Muscle of leg (tissue), 11 donors: ENCODE results near the gene NIN. TPM values are rescaled to one million over a fixed set of nuclear protein-coding genes. Genes with fewer than 3 reads are reported as not detected.
A peak's percentile ranks its signal among the peaks of the same experiment; 100 is the strongest.

Experiments
- DNase-seq: peaks from one replicate; pipeline ENCODE4 v3.0.0; 2013
- H3K27ac ChIP-seq: one replicate; pipeline ENCODE4 v1.5.1; 2013; ENCODE audit warnings: mild to moderate bottlenecking, low read length, control low read depth
- H3K27me3 ChIP-seq: one replicate; pipeline ENCODE4 v1.6.1; 2013; ENCODE audit warnings: low read length; ENCODE audit not compliant: control insufficient read depth, insufficient read depth
- H3K36me3 ChIP-seq: one replicate; pipeline ENCODE4 v1.6.1; 2013; ENCODE audit warnings: low read length; ENCODE audit not compliant: control insufficient read depth, insufficient read depth
- H3K4me1 ChIP-seq: one replicate; pipeline ENCODE4 v1.6.1; 2013; ENCODE audit warnings: low read length; ENCODE audit not compliant: control insufficient read depth, insufficient read depth
- H3K4me3 ChIP-seq: one replicate; pipeline ENCODE4 v1.5.1; 2013; ENCODE audit warnings: low read length, control low read depth
- H3K9me3 ChIP-seq: replicated peaks from 2 replicates; pipeline ENCODE4 v1.6.1; 2013; ENCODE audit warnings: low read depth, low read length; ENCODE audit not compliant: control insufficient read depth
- WGBS: methylation state at CpG from one replicate; pipeline ENCODE4 v1.1.5; 2013; ENCODE audit warnings: missing lambda C conversion rate; ENCODE audit not compliant: insufficient coverage; 5-methylcytosine and 5-hydroxymethylcytosine counted together
- polyA plus RNA-seq, 8 donors: library from polyadenylated mRNA; unstranded; fragments of 120-200 nt; gene quantifications; one replicate each; pipeline versions ENCODE4 v1.2.1 to v1.2.3, GENCODE V29; 2013; ENCODE audit warnings: inconsistent platforms in 1 of 8, low replicate concordance in 1 of 8; ENCODE audit not compliant: insufficient read length in 8 of 8, insufficient read depth in 1 of 8
- total RNA-seq: library from RNA; stranded (reverse); fragments of 120-200 nt; gene quantifications from one replicate; pipeline ENCODE4 v1.2.4, GENCODE V29; 2013

The NIN gene
- total and polyA plus RNA-seq, 9 donors: 21.3 to 46.8 (median 39.4) TPM

DNA sequence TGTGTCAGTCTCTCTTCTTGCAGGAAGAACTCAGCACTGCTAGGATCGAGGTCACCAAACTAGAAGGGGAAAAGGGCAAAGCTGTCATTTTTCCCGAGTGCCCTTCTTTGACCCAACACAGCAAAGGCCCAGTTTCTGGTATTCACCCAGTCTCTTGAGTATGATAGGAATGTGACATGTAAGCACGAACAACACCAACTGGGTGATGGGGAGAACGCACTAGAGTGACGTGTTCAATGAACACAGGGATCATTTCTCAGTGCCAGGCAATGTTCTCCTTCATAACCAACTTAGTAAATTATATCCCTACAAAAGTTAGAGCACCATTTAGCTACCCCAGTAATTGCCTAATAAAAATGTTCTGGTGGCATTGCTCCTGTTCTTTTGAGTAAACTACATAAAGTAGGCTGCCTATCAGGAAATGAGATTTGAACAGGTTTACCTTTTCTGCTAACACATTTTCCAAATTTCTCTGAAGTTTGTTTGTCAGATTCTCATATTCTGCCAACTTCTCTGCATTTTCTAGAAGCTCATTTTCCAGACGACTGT is 64.5 kb downstream of the NIN start:
- no peak overlapping the region for H3K4me3 ChIP-seq
- peaks cover 65% of the 10 kb centered on the region for H3K36me3 ChIP-seq
- no peak for DNase-seq
- H3K27ac ChIP-seq: no peak overlapping the region
- H3K4me1 ChIP-seq: no peaks in the 10 kb centered on the region
- whole genome bisulfite sequencing: 77% methylated on average over 2 of the region's 6 CpGs
- H3K9me3 ChIP-seq: no peaks in the 10 kb centered on the region
- no peaks in the 10 kb centered on the region for H3K27me3 ChIP-seq

DNA sequence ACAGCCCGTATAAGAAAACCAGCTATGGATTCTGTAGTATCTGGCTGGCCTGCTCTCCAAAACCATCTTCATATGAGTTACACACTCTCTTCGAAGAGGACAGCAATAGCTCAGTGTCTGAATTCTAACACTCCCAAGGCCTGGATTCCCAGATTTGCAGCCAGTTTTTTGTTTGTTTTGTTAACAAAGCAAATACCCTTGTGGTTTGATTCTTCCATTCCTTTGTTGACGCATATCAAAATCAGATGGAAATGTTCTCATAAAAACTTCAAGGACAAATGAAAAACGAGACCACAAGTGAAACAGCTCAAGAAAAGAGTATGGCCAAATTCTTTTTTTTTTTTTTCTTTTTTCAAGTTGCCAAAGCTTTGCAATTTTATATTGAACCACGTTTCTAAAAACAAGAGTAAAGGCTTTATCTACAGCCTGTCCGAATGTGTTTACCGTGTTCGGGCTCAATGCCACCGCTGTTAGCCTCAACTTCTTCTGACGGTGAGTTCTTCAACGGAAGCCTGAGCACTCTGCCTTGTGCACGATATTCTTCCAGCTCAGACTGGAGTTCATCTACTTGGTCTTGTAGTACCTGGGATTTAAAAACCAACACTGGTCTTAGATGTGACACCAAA is 67.5 kb downstream of the NIN start:
- H3K27ac ChIP-seq: peak overlapping the region; percentile 59
- peaks cover 54% of the 10 kb centered on the region for H3K36me3 ChIP-seq
- DNase-seq: peak; percentile 44
- H3K4me1 ChIP-seq: no peaks in the 10 kb centered on the region
- no peak overlapping the region for H3K4me3 ChIP-seq
- WGBS: 93% methylated on average over 9 of the region's 12 CpGs
- no peaks in the 10 kb centered on the region for H3K27me3 ChIP-seq
- H3K9me3 ChIP-seq: no peaks in the 10 kb centered on the region

DNA sequence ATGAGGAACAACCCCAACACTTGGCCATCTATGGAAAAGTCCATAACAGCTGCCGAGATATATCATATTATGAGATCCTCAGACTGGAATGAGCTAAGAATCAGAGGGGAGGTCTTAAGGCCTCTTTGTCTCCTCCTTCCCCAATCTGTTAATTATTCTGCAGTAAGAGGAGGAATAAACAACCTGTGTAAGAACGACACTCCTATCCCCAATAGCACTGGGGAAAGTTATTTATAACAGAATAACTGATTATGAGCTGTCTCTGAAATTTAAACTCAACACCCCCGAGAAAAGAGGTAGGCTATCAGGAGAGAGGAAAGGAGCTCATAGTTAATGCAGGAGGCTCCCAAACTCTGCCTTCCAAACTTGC is 68.0 kb downstream of the NIN start:
- Histone ChIP-seq H3K4me1 (no peaks in the 10 kb centered on the region), H3K27ac (peak overlapping the region; percentile 59), H3K36me3 (peaks cover 56% of the 10 kb centered on the region), H3K4me3 (no peak overlapping the region), H3K27me3 (no peaks in the 10 kb centered on the region), H3K9me3 (no peaks in the 10 kb centered on the region)
- DNase-seq: no peak
- no CpG with 5 or more reads among the region's 3 CpGs for WGBS

DNA sequence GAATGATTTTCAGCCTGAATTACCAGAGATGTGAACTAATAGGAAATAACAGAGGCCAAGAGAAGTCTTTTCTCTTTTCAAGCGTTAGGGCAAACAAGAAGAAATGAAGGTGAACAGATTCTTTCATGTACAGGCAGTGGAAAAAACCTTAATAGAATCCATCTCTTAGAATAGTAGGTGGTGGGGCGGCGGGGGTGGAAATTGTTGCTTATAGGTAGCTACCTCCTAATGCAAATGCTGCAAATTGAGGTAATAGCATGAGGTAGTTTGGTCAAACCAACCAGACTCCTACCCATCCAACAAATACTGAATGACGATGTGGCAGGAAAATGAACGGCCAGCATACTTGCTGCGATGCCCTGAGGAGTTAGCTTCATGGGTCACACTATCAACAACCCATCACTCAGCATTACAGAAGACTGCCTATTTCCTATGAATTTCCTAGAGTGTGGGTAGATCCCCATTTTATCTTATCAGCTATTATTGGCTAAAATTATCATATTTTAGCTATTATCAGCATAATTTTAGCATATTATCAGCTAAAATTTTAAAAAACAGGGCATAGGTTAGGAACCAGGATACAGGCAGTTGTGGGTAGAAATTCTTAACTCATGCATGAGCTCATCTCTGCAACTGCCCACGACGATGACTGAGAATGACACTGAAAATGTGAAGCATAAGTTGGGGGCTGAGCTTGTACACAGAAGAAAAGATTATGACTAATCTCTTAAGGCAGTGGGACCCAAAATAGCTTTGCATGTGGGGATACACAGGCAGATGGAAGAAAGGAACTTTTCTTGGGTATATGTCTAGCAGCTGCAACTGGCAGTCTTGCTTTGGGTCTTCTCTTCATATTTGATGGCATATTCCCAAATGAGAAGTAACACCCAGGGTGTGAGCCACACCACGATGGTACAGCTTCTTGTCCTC is 68.7 kb downstream of the NIN start:
- no peak overlapping the region for H3K4me3 ChIP-seq
- no peaks in the 10 kb centered on the region for H3K4me1 ChIP-seq
- H3K27me3 ChIP-seq: no peaks in the 10 kb centered on the region
- H3K36me3 ChIP-seq: peaks cover 62% of the 10 kb centered on the region
- 87% methylated on average over 2 of the region's 9 CpGs for WGBS
- DNase-seq: no peak
- no peaks in the 10 kb centered on the region for H3K9me3 ChIP-seq
- no peak overlapping the region for H3K27ac ChIP-seq

DNA sequence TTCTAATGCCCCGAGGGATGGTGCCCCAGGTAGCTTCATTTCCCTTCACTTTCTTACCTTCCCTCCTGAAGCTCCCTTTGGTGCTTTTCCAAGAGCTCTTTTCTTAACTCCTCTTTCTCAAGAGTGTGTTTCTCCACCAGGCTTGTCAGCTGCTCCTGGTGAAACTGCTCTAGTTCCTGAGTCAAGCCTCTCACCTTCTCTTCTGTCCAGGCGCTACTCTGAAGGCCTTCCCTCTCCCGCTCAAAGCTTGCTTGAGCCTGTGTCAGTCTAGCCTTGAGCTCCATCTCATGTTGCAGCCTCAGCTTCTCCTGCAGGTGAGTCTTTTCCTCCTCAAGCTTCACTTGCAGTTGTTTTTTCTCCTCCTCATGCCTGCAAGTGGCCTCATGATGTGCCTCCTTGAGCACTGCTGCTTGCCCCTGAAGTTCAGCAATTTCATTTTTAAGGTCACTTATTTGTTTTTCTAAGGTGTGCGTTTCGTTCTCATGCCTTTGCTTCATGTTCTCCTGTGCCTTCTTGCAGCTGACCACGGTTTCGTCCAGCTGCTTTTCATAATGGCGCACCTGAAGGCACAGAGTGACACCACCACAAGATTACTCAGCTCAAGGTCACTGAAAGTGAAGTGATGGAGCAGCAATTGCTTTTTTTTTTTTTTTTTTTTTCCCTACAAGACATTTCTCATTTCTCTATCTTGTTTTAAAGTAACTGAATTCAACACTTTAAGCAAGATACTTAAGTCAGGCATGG is 71.0 kb downstream of the NIN start:
- H3K27ac ChIP-seq: no peak overlapping the region
- H3K36me3 ChIP-seq: peaks cover 68% of the 10 kb centered on the region
- no peak overlapping the region for H3K4me3 ChIP-seq
- H3K27me3 ChIP-seq: no peaks in the 10 kb centered on the region
- DNase-seq: no peak
- H3K4me1 ChIP-seq: no peaks in the 10 kb centered on the region
- H3K9me3 ChIP-seq: no peaks in the 10 kb centered on the region
- 96% methylated on average over 8 of the region's 8 CpGs for WGBS

DNA sequence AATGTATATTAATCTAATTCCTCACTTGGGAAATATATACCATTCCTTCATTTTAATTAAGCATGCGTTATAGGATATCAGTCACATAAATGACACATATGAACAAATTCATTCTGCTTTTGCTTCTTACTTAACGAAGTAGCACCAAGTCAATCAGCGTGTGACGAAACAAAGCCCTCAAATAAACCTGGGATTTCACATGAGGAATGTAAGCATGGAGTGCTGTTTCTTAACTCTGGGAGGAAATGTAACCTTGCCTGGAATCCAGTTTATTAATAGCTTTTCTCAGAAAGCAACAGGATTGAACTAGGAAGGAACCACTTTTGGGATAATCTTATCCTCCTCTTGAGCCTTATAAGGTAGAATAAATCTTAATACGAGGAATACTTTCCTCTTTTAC is 72.0 kb downstream of the NIN start:
- Histone ChIP-seq H3K36me3 (peaks cover 64% of the 10 kb centered on the region), H3K4me3 (no peak overlapping the region), H3K4me1 (no peaks in the 10 kb centered on the region), H3K27me3 (no peaks in the 10 kb centered on the region), H3K9me3 (no peaks in the 10 kb centered on the region), H3K27ac (no peak overlapping the region)
- no CpG with 5 or more reads among the region's 5 CpGs for WGBS
- peak; percentile 25 for DNase-seq

DNA sequence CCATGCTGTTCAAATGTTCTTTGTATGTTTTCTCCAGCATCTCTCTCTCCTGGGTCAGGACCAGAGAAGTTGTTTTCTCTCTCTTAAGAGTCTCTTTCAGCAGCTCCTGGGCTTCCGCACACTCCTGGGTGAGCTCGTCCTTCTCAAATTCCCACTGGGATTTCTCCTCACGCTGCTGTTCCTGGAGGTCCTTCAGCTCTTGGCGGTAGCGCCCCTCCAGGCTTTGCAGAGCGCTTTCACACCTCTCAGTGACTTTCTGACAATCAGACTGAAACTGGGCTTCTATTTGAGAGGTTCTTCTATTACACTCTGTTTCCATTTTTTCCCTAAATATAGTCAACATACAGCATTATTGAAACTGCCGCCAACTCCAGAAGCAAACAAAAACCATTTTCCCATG is 72.7 kb downstream of the NIN start:
- Histone ChIP-seq H3K4me3 (no peak overlapping the region), H3K4me1 (no peaks in the 10 kb centered on the region), H3K27me3 (no peaks in the 10 kb centered on the region), H3K9me3 (no peaks in the 10 kb centered on the region), H3K36me3 (peaks cover 59% of the 10 kb centered on the region), H3K27ac (no peak overlapping the region)
- no peak for DNase-seq
- WGBS: 62% methylated on average over 5 of the region's 7 CpGs

DNA sequence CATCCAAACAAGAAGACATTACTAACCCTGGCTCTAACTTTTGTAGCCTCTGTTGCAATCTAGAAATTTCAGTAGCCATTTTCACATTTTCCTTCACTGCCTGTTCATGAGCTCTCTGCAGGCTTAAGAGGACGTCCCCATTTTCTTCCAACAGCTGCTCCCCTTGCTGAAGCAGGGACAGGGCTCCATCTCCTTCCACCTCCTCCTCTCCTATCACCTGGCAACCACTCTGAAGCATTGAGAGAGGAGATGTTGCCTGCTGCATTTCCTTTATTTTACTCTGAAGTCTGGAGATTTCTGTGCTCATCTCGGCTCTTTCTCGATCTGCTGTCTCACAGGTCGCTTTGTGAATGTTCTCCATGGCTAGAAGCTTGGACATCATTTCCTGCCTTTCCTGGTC is 73.3 kb downstream of the NIN start:
- DNase-seq: no peak
- H3K4me3 ChIP-seq: no peak overlapping the region
- H3K27me3 ChIP-seq: no peaks in the 10 kb centered on the region
- WGBS: 89% methylated on average over 3 of the region's 4 CpGs
- no peak overlapping the region for H3K27ac ChIP-seq
- no peaks in the 10 kb centered on the region for H3K9me3 ChIP-seq
- peaks cover 56% of the 10 kb centered on the region for H3K36me3 ChIP-seq
- no peaks in the 10 kb centered on the region for H3K4me1 ChIP-seq

DNA sequence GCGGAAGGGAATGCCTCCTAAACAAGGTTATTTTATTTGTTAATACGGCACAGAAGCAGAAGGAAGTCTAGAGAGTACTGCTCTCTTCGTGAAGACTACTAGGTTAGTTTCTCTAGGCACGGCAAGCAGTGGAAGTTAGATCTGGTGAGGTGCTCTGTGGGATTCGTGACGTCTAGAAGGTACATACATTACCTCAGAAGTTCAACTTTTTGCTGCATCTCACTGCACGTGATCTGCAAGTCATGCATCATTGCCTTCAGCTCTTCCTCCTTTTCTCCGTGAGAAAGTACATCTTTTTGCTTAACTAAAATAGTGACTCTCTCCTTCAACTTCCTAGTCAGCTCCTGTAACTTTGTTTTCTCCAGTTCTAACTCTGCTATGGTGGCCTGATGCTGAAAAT is 74.7 kb downstream of the NIN start:
- Histone ChIP-seq H3K36me3 (peaks cover 50% of the 10 kb centered on the region), H3K27ac (no peak overlapping the region), H3K4me1 (no peaks in the 10 kb centered on the region), H3K27me3 (no peaks in the 10 kb centered on the region), H3K9me3 (no peaks in the 10 kb centered on the region), H3K4me3 (no peak overlapping the region)
- DNase-seq: no peak
- WGBS: 96% methylated on average over 4 of the region's 8 CpGs

DNA sequence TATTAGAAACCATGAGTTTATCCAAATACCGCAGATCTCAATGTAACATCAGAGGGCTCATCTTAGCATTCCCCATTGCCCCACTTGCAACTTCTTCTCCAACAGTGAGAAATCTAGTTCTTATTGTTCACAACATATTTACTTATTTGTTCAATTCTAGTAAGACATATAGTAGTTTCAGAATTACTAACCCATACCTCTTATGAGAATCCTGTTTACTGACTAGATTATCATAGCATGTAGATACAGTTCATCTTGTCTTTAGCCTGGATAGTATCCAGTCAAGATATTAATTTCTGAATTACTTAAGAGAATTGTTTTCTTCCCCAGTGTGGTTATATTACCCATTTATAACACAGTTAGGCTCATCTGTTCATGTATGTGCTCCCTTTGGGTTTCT is 80.6 kb downstream of the NIN start:
- WGBS: no CpG with 5 or more reads among the region's 1 CpG
- peaks cover 32% of the 10 kb centered on the region for H3K36me3 ChIP-seq

More for the DNA sequence above, 80.6 kb downstream of the NIN start:
- no peak overlapping the region for H3K27ac ChIP-seq
- H3K4me1 ChIP-seq: no peaks in the 10 kb centered on the region
- H3K27me3 ChIP-seq: no peaks in the 10 kb centered on the region
- no peak for DNase-seq
- no peak overlapping the region for H3K4me3 ChIP-seq
- no peaks in the 10 kb centered on the region for H3K9me3 ChIP-seq
